Measurements from ENCODE around the gene EPAS1.

Gene EPAS1

DNA sequence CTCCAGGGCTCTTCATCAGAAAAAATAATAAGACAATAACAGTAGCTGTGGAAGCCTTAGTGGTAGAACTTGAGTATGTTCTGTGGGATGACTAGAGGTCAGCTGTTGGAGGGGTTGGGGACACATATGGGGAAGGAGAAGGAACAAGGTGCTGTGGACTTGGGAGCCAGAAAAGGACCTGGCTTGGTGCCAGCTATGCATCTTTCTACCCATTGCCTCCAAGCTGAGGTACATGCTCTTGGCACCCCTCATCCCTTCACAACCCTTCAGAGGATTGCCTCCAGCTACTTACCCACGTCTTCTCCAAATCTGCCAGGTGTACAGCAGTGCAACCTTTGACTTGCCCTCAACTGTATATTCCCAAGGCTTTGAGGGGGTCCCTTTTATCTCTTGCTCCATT is 15.3 kb upstream of the EPAS1 start:
- Mint-ChIP-seq H3K4me1 (peaks cover 4% of the 10 kb centered on the region), H3K27ac (no peak overlapping the region), H3K36me3 (no peaks in the 10 kb centered on the region), H3K27me3 (peaks cover 55% of the 10 kb centered on the region), H3K9me3 (no peaks in the 10 kb centered on the region), H3K4me3 (no peak overlapping the region)
- CTCF ChIA-PET: no interaction called here
- no peak for DNase-seq

DNA sequence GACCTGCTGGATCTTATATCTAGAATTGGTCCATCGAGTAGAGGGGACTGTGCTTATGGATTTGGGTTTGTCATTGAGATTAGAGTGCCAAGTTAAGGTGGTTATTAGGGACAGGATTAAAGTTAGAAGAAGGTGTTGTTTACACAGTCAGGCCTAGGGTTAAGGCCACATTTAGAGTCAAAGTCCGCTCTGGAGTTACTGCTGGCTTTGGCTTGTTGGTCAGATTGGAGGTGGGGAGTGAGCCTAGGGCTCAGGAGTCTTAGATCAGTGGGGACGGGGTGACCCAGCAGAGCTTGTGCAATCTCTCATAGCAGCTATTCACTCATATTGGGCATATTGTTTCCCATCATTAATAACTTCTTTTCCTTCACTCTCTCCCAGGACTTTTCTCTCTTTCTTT is 13.5 kb upstream of the EPAS1 start:
- Mint-ChIP-seq H3K27ac (no peak overlapping the region), H3K4me3 (no peak overlapping the region), H3K9me3 (no peaks in the 10 kb centered on the region), H3K27me3 (peaks cover 54% of the 10 kb centered on the region), H3K36me3 (no peaks in the 10 kb centered on the region), H3K4me1 (no peaks in the 10 kb centered on the region)
- no peak for DNase-seq
- CTCF ChIA-PET: interaction anchor here (1.4 kb wide), 1 partner anchor 221 kb away, joined by 4 read pairs; no protein-coding TSS in a partner anchor

DNA sequence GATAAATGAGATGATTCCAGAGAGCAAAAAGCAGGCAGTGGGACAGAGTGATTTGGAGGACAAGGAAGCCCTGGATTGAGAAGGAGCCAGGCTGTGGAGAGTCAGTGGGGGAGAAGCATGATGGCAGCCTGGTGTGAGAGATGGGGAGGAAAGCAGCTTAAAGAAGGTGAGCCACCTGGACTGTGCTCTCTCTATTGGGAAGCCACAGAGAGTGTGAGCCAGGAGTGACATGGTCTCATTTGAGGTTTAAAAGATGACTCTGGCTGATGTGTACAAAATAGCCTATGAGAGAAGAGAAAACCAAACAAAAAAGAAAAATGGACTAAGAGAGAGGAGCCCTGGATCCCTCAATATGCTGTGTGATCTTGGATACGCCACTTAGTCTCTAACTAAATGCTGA is 12.9 kb upstream of the EPAS1 start:
- DNase-seq: no peak
- CTCF ChIA-PET: interaction anchor here (1.4 kb wide), 1 partner anchor 221 kb away, joined by 4 read pairs; no protein-coding TSS in a partner anchor
- Mint-ChIP-seq H3K4me3 (no peak overlapping the region), H3K4me1 (no peaks in the 10 kb centered on the region), H3K36me3 (no peaks in the 10 kb centered on the region), H3K27ac (no peak overlapping the region), H3K27me3 (peaks cover 55% of the 10 kb centered on the region), H3K9me3 (no peaks in the 10 kb centered on the region)

DNA sequence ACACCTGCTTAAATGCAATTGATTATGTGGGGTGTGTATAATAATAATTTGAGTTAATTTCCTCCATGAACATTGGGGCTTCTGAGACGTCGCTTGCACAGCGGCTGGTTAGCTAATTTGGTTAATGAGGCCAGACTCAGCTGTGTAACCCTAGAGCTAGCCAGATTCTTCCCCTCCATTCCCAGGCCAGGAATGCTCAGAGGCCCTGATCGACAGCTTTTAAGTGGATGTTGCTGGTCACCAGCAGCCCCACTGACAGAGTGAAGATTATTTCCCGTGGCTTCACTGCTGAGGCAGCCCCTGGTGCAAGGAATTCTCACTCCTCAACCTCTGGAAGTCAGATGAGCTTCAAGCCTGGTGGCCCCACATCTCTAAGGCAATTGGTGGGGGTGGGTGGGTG is 12.4 kb upstream of the EPAS1 start:
- H3K9me3 Mint-ChIP-seq: no peaks in the 10 kb centered on the region
- no peaks in the 10 kb centered on the region for H3K36me3 Mint-ChIP-seq
- no peak overlapping the region for H3K27ac Mint-ChIP-seq
- peaks cover 56% of the 10 kb centered on the region for H3K27me3 Mint-ChIP-seq
- DNase-seq: no peak
- H3K4me3 Mint-ChIP-seq: no peak overlapping the region
- H3K4me1 Mint-ChIP-seq: no peaks in the 10 kb centered on the region
- CTCF ChIA-PET: no interaction called here

DNA sequence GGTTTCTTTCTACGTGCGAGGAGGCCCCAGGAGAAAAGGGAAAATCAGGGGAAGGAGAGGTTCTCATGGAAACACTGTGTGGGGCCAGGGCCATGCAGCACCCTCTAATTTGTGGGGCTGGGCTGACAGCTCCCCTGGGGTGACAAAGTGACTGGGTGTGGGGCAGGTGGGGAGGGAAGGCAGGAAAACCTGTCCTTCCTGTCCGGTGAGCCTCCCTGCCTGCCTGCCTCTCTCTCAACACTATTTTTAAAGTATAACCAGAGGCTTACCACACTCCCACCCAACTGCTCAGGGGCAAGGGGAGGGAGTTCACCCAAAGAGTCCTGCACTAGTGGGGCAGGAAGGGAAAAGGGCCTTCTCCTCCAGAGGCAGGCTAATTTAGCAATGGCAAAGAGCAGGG is 10.5 kb upstream of the EPAS1 start:
- CTCF ChIA-PET: interaction anchor here (0.6 kb wide), 1 partner anchor 10 kb away, joined by 4 read pairs; the partner anchor contains the start of gene EPAS1
- no peak overlapping the region for H3K4me3 Mint-ChIP-seq

DNA sequence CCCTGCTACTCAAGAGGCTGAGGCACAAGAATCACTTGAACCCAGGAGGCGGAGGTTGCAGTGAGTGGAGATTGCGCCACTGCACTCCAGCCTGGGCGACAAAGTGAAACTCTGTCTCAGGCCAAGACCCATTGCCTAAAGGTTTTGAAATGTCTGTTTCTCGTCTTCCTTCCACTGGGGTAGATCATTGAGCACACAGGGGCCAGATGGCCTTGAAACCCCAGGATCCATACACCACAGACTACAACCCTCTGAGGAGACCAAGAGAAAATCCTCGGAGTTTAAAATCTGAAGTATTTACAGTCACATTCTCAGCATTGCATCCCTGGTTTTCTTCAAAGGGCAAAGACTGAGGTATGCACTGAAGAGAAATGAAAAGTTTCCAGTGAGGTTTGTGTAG is 7.1 kb upstream of the EPAS1 start:
- H3K27ac Mint-ChIP-seq: no peak overlapping the region
- no peaks in the 10 kb centered on the region for H3K9me3 Mint-ChIP-seq
- CTCF ChIA-PET: no interaction called here
- peaks cover 7% of the 10 kb centered on the region for H3K4me1 Mint-ChIP-seq
- H3K36me3 Mint-ChIP-seq: no peaks in the 10 kb centered on the region
- no peak for DNase-seq
- no peak overlapping the region for H3K4me3 Mint-ChIP-seq
- H3K27me3 Mint-ChIP-seq: peaks cover 71% of the 10 kb centered on the region

More for the DNA sequence above, 10.5 kb upstream of the EPAS1 start:
- H3K27ac Mint-ChIP-seq: no peak overlapping the region
- DNase-seq: no peak
- peaks cover 70% of the 10 kb centered on the region for H3K27me3 Mint-ChIP-seq
- no peaks in the 10 kb centered on the region for H3K9me3 Mint-ChIP-seq
- no peaks in the 10 kb centered on the region for H3K4me1 Mint-ChIP-seq
- H3K36me3 Mint-ChIP-seq: no peaks in the 10 kb centered on the region

DNA sequence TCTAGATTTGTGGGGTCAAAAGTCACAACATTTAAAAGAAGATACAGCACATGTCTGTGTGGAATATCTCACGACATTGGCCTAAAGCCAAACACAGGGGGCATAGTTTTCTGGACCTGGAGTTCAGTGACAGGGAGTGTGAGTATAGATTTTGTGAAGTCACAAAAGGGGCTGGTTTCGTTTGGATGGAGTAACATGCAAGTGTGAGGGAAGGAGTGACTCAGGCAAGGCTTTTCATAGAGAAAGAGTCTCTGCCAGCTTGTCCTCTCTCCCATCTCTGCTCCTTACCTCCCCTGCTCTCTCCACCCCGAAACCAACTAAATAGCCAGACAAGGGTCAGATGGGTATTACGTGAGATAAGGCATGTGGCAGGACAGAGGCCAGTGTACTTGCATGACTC is 3.7 kb upstream of the EPAS1 start:
- CTCF ChIA-PET: interaction anchor here (0.8 to 2.2 kb wide), 11 partner anchors 9 to 282 kb away, joined by 3 to 22 read pairs (median 4); no protein-coding TSS in a partner anchor
- Mint-ChIP-seq H3K4me3 (no peak overlapping the region), H3K4me1 (peaks cover 16% of the 10 kb centered on the region), H3K36me3 (no peaks in the 10 kb centered on the region), H3K9me3 (no peaks in the 10 kb centered on the region), H3K27me3 (peaks cover 80% of the 10 kb centered on the region), H3K27ac (no peak overlapping the region)
- DNase-seq: no peak

DNA sequence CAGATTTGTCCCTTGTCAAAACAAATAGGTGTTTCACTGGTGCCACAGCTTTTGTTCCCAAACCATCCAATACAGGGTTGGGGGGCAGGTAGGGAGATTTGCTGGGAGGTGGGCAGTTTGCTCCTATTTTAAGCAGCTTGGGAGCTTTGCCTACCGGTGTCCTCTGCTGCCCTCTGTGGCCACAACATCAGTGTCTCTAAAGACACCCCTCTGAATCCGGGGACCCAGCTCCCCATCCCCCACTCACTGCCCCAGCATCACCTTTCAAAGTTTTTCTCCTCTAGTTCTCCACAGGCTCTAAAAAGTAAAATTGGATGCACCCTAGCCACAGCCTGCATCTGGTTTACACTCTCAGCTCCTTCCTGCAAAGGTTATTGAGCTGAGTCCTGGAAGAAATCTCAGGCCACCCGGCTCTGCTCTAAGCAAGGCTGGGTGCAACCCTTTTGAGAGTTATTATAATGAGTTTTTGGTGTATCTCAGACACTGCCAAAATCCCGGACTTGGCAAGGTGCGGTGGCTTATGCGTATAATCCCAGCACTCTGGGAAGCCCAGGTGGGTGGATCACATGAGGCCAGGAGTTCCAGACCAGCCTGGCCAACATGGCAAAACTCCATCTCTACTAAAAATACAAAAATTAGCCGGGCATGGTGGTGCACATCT is 2.9 kb upstream of the EPAS1 start:
- H3K27ac Mint-ChIP-seq: no peak overlapping the region
- no peak overlapping the region for H3K4me3 Mint-ChIP-seq
- H3K27me3 Mint-ChIP-seq: peaks cover 81% of the 10 kb centered on the region
- CTCF ChIA-PET: interaction anchor here (0.8 to 2.2 kb wide), 16 partner anchors 8 to 283 kb away, joined by 3 to 22 read pairs (median 4); no protein-coding TSS in a partner anchor
- no peaks in the 10 kb centered on the region for H3K36me3 Mint-ChIP-seq
- H3K4me1 Mint-ChIP-seq: peaks cover 23% of the 10 kb centered on the region
- H3K9me3 Mint-ChIP-seq: no peaks in the 10 kb centered on the region
- DNase-seq: peak; percentile 57

DNA sequence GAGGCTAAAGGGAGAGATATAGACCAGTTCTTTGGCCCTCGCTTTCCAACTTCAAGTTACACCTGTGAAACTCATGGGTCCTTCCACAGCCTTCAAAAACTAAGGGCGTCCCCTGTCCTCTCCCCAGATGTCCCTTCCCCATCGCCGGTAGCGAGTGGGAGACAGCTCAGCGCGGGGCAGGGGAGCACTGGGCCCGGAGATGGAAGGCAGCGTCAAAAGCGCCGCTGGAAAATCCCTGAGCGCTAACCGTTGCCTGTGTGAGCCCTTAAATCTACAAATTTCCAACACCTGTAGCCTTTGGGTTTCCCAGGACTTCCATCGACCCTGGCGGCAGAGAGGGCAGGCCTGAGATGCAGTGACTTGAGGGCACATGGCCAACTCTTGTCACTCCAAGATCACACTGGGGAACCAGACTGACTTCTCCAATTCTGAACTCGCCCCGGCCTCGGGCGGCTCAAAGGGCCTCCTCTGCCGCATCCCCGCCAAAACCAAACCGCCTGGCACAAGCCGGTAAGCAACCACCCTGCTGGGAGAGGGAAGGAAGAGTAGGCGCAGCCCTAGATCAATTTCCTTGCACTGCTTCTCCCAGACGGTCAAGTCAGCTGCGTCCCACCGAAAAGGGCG is 879 bp upstream of the EPAS1 start:
- peaks cover 88% of the 10 kb centered on the region for H3K27me3 Mint-ChIP-seq
- H3K27ac Mint-ChIP-seq: no peak overlapping the region
- CTCF ChIA-PET: interaction anchor here (1.9 kb wide), 1 partner anchor 71 kb away, joined by 6 read pairs; no protein-coding TSS in a partner anchor
- no peaks in the 10 kb centered on the region for H3K9me3 Mint-ChIP-seq
- H3K36me3 Mint-ChIP-seq: peaks cover 1% of the 10 kb centered on the region
- peak; percentile 33 for DNase-seq
- H3K4me3 Mint-ChIP-seq: peak overlapping the region; percentile 66
- H3K4me1 Mint-ChIP-seq: peaks cover 32% of the 10 kb centered on the region

DNA sequence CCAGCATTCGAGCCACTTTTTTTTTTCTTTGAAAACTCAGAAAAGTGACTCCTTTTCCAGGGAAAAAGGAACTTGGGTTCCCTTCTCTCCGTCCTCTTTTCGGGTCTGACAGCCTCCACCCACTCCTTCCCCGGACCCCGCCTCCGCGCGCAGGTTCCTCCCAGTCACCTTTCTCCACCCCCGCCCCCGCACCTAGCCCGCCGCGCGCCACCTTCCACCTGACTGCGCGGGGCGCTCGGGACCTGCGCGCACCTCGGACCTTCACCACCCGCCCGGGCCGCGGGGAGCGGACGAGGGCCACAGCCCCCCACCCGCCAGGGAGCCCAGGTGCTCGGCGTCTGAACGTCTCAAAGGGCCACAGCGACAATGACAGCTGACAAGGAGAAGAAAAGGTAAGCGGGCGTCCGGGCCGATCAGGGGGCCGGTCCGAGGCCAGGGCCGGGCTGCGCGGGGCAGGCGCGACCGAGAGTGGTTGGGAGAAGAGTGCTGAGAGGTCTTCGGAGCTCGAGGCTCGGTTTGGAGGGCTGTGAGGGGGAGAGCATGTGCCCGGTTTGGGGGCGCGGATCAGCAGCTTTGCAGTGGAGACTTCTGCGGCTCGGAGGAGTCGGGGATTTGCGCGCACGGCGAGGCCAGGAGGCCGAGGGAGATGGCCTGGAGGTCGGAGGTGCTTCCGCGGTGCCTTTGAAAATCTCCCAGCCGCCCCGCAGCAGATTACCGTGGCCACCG is 502 bp downstream of the EPAS1 start:
- Mint-ChIP-seq H3K27me3 (peaks cover 95% of the 10 kb centered on the region), H3K4me1 (peaks cover 40% of the 10 kb centered on the region), H3K36me3 (peaks cover 1% of the 10 kb centered on the region), H3K4me3 (peak overlapping the region; percentile 89), H3K27ac (peak overlapping the region; percentile 80), H3K9me3 (no peaks in the 10 kb centered on the region)
- peak; percentile 87 for DNase-seq
- CTCF ChIA-PET: interaction anchor here (0.6 to 1.9 kb wide), 5 partner anchors 11 to 235 kb away, joined by 3 to 7 read pairs (median 4); no protein-coding TSS in a partner anchor

DNA sequence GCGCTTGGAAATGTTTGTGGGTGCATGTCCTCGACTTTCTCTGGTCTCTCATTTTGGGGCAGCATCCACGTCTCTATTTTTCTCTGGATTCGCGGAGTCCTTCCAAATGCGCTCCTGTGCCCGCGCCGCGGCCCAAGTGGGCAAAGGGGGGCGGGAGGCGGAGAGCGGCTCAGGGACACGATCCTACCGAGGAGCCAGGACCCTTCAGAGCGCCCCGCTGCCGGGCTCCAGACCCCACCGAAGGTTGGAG is 990 bp downstream of the EPAS1 start:
- CTCF ChIA-PET: interaction anchor here (1.4 to 1.9 kb wide), 2 partner anchors 28 to 69 kb away, joined by 3 to 6 read pairs; no protein-coding TSS in a partner anchor
- Mint-ChIP-seq H3K27ac (peak overlapping the region; percentile 70), H3K4me1 (peaks cover 42% of the 10 kb centered on the region), H3K9me3 (no peaks in the 10 kb centered on the region), H3K27me3 (peaks cover 97% of the 10 kb centered on the region), H3K36me3 (peaks cover 1% of the 10 kb centered on the region), H3K4me3 (peak overlapping the region; percentile 89)
- DNase-seq: no peak

DNA sequence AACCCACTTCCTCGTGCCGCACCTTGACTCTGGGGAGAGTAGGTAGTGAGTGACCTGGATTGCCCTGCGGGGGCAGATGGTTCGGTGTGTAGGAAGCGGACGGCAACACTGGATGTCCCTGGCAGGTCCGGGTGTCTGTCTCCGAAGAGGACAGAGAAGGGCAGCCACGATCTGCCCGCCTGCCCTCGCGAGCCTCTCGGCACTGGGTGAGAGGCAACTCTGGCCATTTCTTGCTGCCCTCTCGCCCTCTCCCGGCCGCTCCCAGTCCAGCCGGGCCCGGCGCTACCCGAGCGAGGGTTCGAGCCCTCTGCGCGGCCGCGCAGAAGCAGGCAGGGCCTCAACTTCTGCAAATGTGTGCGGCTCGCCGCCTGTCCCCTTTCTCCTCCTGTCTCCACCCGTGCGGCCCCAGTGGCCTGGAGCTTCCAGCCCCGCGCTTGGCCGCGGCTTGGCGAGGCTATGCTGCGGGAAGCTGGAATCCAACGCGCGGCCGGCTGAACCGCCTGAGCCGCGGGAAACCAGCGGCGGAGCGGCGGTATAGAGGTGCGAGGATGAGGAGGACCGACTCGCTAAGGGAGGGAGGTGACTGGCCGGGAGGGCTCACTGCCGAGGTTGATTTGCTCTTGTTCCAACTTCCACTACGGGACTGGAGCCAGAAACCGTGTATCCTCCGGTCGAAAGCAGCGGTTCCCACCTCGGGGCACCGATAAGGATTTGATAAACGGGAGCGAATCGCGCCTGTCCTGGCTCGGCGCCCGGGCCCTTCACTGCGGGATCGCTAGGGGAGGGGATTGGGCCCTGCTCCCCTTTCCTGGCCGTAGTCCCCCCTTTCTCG is 1.5 kb downstream of the EPAS1 start:
- H3K4me1 Mint-ChIP-seq: peaks cover 47% of the 10 kb centered on the region
- no peak overlapping the region for H3K27ac Mint-ChIP-seq
- no peaks in the 10 kb centered on the region for H3K9me3 Mint-ChIP-seq
- peaks cover 1% of the 10 kb centered on the region for H3K36me3 Mint-ChIP-seq
- CTCF ChIA-PET: interaction anchor here (1.9 kb wide), 1 partner anchor 68 kb away, joined by 6 read pairs; no protein-coding TSS in a partner anchor
- peaks cover 97% of the 10 kb centered on the region for H3K27me3 Mint-ChIP-seq
- peak; percentile 48 for DNase-seq
- H3K4me3 Mint-ChIP-seq: peak overlapping the region; percentile 89

DNA sequence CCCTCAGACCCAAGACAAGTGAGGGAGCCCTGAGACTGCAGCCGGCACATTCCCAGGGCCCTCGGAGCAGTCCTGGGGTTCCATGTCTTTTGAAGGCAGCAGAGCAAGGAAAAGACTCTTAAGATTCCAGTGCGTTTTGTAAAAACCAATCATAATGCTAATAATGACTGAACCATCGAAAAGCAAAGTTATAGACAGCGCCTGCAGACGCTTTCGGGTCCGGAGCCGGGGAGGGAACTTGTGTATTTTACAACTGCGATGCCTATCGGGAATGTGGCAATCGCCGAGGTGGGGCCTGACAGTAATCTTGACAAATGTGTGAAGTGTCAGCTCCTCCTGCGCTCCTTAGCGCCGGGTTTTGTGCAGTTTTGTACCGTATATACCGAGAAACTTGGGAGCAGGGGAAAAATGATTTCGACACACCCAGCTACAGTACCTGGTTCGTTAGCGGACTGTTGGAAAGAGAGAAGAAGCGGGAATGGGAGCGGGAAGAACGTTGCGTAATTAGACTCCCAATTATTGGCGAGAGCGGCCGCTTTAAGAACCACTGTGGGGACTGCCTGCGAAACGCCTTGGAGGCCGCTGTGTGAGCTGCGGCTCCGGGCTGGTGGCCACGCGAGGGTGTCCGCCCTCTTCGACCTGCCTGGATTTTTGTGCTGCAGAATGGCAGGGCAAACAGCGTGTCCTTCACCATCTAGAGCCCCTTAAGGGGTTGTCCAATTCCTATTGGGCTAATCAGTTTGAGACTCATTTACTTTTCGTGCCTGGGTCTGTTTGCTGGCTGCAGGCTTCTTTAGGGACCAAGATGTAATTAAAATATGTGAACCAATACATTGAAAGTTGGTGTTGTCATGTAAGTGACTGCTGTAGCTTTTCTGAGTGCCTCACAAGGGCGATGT is 2.4 kb downstream of the EPAS1 start:
- no peaks in the 10 kb centered on the region for H3K9me3 Mint-ChIP-seq
- H3K27me3 Mint-ChIP-seq: peaks cover 94% of the 10 kb centered on the region
- H3K36me3 Mint-ChIP-seq: peaks cover 2% of the 10 kb centered on the region
- H3K27ac Mint-ChIP-seq: no peak overlapping the region
- DNase-seq: no peak
- peak overlapping the region; percentile 89 for H3K4me3 Mint-ChIP-seq
- H3K4me1 Mint-ChIP-seq: peaks cover 49% of the 10 kb centered on the region
- CTCF ChIA-PET: no interaction called here

Measured in activated naive CD4-positive, alpha-beta T cell treated with anti-CD3 and anti-CD28 coated beads, Interleukin-2, amount 10 ng/mL, durations not matched to agents 7 days and 5 days (primary cell).